ENCODE data around the gene MT1B.

- TF ChIP-seq POLR2A (IDR thresholded peaks at IDR 0.05; ENCODE audit: low read depth, low read length): no peak
- TF ChIP-seq POLR2AphosphoS5 (IDR thresholded peaks at IDR 0.05; ENCODE audit: low read depth, low read length): no peak
- TF ChIP-seq TAF1 (IDR thresholded peaks at IDR 0.05; ENCODE audit: borderline replicate concordance, low read depth, low read length): no peak
These were observed 20.5 kb upstream of the MT1B start for GRCh38 chr16:56631197-56631596.
